ENCODE measurements around the gene KCNG2. TPM values are rescaled to one million over a fixed set of nuclear protein-coding genes. Genes with fewer than 3 reads are reported as not detected.
A peak's percentile ranks its signal among the peaks of the same experiment; 100 is the strongest.
"Not testable (repeated sequence)": the region's sequence is repeated elsewhere in the genome, so short reads cannot be mapped to it uniquely, and the experiment has no call there.

The KCNG2 gene
- total RNA-seq, 1 experiment from 2014 or later = not detected

GRCh38 chr18:79851950-79852349 lies 54.2 kb downstream of the KCNG2 start:
- Histone ChIP-seq H3K36me3 (no peaks in the 10 kb centered on the region), H3K9me3 (replicated peaks) (no peaks in the 10 kb centered on the region), H3K27ac (no peak overlapping the region), H3K4me1 (peaks cover 7% of the 10 kb centered on the region), H3K4me3 (no peak overlapping the region), H3K27me3 (no peaks in the 10 kb centered on the region)
- no peak for DNase-seq

- no peak for DNase-seq
- H3K36me3 ChIP-seq = no peaks in the 10 kb centered on the region
- H3K4me3 ChIP-seq = no peak overlapping the region
- no peaks in the 10 kb centered on the region for H3K9me3 ChIP-seq (replicated peaks)
- H3K4me1 ChIP-seq = peaks cover 4% of the 10 kb centered on the region
- no peak overlapping the region for H3K27ac ChIP-seq
- H3K27me3 ChIP-seq = no peaks in the 10 kb centered on the region
Observed at GRCh38 chr18:79852561-79853302, 55.0 kb downstream of the KCNG2 start.

- Histone ChIP-seq H3K4me3 (no peak overlapping the region), H3K4me1 (peaks cover 4% of the 10 kb centered on the region), H3K27me3 (no peaks in the 10 kb centered on the region), H3K36me3 (no peaks in the 10 kb centered on the region), H3K27ac (no peak overlapping the region), H3K9me3 (replicated peaks) (no peaks in the 10 kb centered on the region)
- no peak for DNase-seq
Observed at GRCh38 chr18:79853303-79853992, 55.7 kb downstream of the KCNG2 start.

GRCh38 chr18:79853993-79854364 lies 56.2 kb downstream of the KCNG2 start:
- Histone ChIP-seq H3K27me3 (no peaks in the 10 kb centered on the region), H3K4me1 (peaks cover 4% of the 10 kb centered on the region), H3K27ac (no peak overlapping the region), H3K4me3 (no peak overlapping the region), H3K9me3 (replicated peaks) (no peaks in the 10 kb centered on the region), H3K36me3 (no peaks in the 10 kb centered on the region)
- no peak for DNase-seq

- no peak for DNase-seq
- Histone ChIP-seq H3K27me3 (no peaks in the 10 kb centered on the region), H3K4me3 (no peak overlapping the region), H3K36me3 (no peaks in the 10 kb centered on the region), H3K27ac (no peak overlapping the region), H3K9me3 (replicated peaks) (no peaks in the 10 kb centered on the region), H3K4me1 (peaks cover 4% of the 10 kb centered on the region)
Observed at GRCh38 chr18:79855147-79855933, 57.6 kb downstream of the KCNG2 start.

- DNase-seq = peak; percentile 90 to 94
- peak overlapping the region; percentile 1; the same call in 1 of the 2 replicates for H3K27ac ChIP-seq
- H3K4me3 ChIP-seq = no peak overlapping the region
Observed at GRCh38 chr18:79856119-79857007, 58.6 kb downstream of the KCNG2 start.

GRCh38 chr18:79857082-79857671 lies 59.4 kb downstream of the KCNG2 start:
- peak; percentile 76 to 83 for DNase-seq
- Histone ChIP-seq H3K27ac (peak overlapping the region; percentile 68), H3K36me3 (no peaks in the 10 kb centered on the region), H3K9me3 (replicated peaks) (no peaks in the 10 kb centered on the region), H3K4me1 (peaks cover 4% of the 10 kb centered on the region), H3K4me3 (peak overlapping the region; percentile 40), H3K27me3 (no peaks in the 10 kb centered on the region)

More at GRCh38 chr18:79856119-79857007, 58.6 kb downstream of the KCNG2 start:
- H3K4me1 ChIP-seq = peaks cover 4% of the 10 kb centered on the region
- H3K27me3 ChIP-seq = no peaks in the 10 kb centered on the region
- no peaks in the 10 kb centered on the region for H3K36me3 ChIP-seq
- no peaks in the 10 kb centered on the region for H3K9me3 ChIP-seq (replicated peaks)

- no peak overlapping the region for H3K27ac ChIP-seq
- peaks cover 4% of the 10 kb centered on the region for H3K4me1 ChIP-seq
- H3K9me3 ChIP-seq (replicated peaks) = no peaks in the 10 kb centered on the region
- H3K36me3 ChIP-seq = no peaks in the 10 kb centered on the region
- DNase-seq = no peak
- no peak overlapping the region for H3K4me3 ChIP-seq
- H3K27me3 ChIP-seq = no peaks in the 10 kb centered on the region
Observed at GRCh38 chr18:79859314-79859713, 61.6 kb downstream of the KCNG2 start.

GRCh38 chr18:79861687-79862086 lies 63.9 kb downstream of the KCNG2 start:
- Histone ChIP-seq H3K27me3 (no peaks in the 10 kb centered on the region), H3K36me3 (no peaks in the 10 kb centered on the region), H3K4me3 (no peak overlapping the region), H3K27ac (no peak overlapping the region), H3K4me1 (no peaks in the 10 kb centered on the region), H3K9me3 (replicated peaks) (no peaks in the 10 kb centered on the region)
- no peak for DNase-seq

GRCh38 chr18:79862562-79862961 lies 64.8 kb downstream of the KCNG2 start:
- Histone ChIP-seq H3K4me3 (no peak overlapping the region), H3K9me3 (replicated peaks) (no peaks in the 10 kb centered on the region), H3K27ac (no peak overlapping the region)

GRCh38 chr18:79863161-79864005 lies 65.6 kb downstream of the KCNG2 start:
- Histone ChIP-seq H3K27ac (no peak overlapping the region), H3K36me3 (no peaks in the 10 kb centered on the region), H3K4me1 (no peaks in the 10 kb centered on the region), H3K9me3 (replicated peaks) (no peaks in the 10 kb centered on the region), H3K27me3 (no peaks in the 10 kb centered on the region), H3K4me3 (no peak overlapping the region)
- DNase-seq = no peak

More at GRCh38 chr18:79862562-79862961, 64.8 kb downstream of the KCNG2 start:
- no peaks in the 10 kb centered on the region for H3K27me3 ChIP-seq
- no peaks in the 10 kb centered on the region for H3K4me1 ChIP-seq
- H3K36me3 ChIP-seq = no peaks in the 10 kb centered on the region
- no peak for DNase-seq

GRCh38 chr18:79864006-79864725 lies 66.4 kb downstream of the KCNG2 start:
- DNase-seq = no peak
- H3K9me3 ChIP-seq (replicated peaks) = no peaks in the 10 kb centered on the region

GRCh38 chr18:79864955-79865354 lies 67.2 kb downstream of the KCNG2 start:
- H3K27ac ChIP-seq; H3K4me1 ChIP-seq; H3K27me3 ChIP-seq; H3K9me3 ChIP-seq (replicated peaks); H3K4me3 ChIP-seq; DNase-seq; H3K36me3 ChIP-seq: not testable (repeated sequence)

More at GRCh38 chr18:79864006-79864725, 66.4 kb downstream of the KCNG2 start:
- Histone ChIP-seq H3K27ac (no peak overlapping the region), H3K4me1 (no peaks in the 10 kb centered on the region), H3K36me3 (no peaks in the 10 kb centered on the region), H3K27me3 (no peaks in the 10 kb centered on the region), H3K4me3 (no peak overlapping the region)
